Astrocyte (in vitro differentiated cells and primary cell): ENCODE data around the gene TIAM2. TPM values are rescaled to one million over a fixed set of nuclear protein-coding genes. Genes with fewer than 3 reads are reported as not detected.
A peak's percentile ranks its signal among the peaks of the same experiment; 100 is the strongest.

Source experiments
- DNase-seq: peaks from one replicate; pipeline ENCODE4 v3.0.0-alpha.2; 2010; ENCODE audit warnings: low read depth
- FAIRE-seq: peaks from 2 replicates; lab custom pipeline; 2011; peaks lifted over from hg19 to GRCh38; lab: Jason Lieb, UNC
- H2AFZ ChIP-seq: 2 replicates; pipeline ENCODE4 v1.6.0; 2012; ENCODE audit warnings: low read depth, low read length, inconsistent platforms
- H3K27ac ChIP-seq: 2 replicates; pipeline ENCODE4 v1.5.1; 2011; ENCODE audit warnings: low read depth, low read length, inconsistent platforms
- H3K27me3 ChIP-seq: 2 replicates; pipeline ENCODE4 v1.6.0; 2011; ENCODE audit warnings: low read length, inconsistent platforms; ENCODE audit not compliant: insufficient read depth
- H3K36me3 ChIP-seq: 2 replicates; pipeline ENCODE4 v1.5.1; 2011; ENCODE audit warnings: low read length, inconsistent platforms; ENCODE audit not compliant: insufficient read depth
- H3K4me1 ChIP-seq: 2 replicates; pipeline ENCODE4 v1.5.1; 2011; ENCODE audit warnings: low read length, inconsistent platforms; ENCODE audit not compliant: insufficient read depth
- H3K4me2 ChIP-seq: 2 replicates; pipeline ENCODE4 v1.6.0; 2012; ENCODE audit warnings: low read length, inconsistent platforms
- H3K4me3 ChIP-seq: 2 replicates; pipeline ENCODE4 v1.5.1; 2011; ENCODE audit warnings: low read depth, mild to moderate bottlenecking, low read length, inconsistent platforms; ENCODE audit not compliant: insufficient read depth
- H3K79me2 ChIP-seq: 2 replicates; pipeline ENCODE4 v1.6.0; 2012; ENCODE audit warnings: mild to moderate bottlenecking, low read length, inconsistent platforms; ENCODE audit not compliant: insufficient read depth
- H3K9ac ChIP-seq: 2 replicates; pipeline ENCODE4 v1.6.0; 2012; ENCODE audit warnings: mild to moderate bottlenecking, low read length, inconsistent platforms
- H3K9me3 ChIP-seq: 2 replicates; pipeline ENCODE4 v1.5.1; 2012; ENCODE audit warnings: low read depth, mild to moderate bottlenecking, low read length, inconsistent platforms; ENCODE audit not compliant: insufficient read depth
- H4K20me1 ChIP-seq: 2 replicates; pipeline ENCODE4 v1.6.0; 2012; ENCODE audit warnings: low read length, inconsistent platforms; ENCODE audit not compliant: insufficient read depth
- H3K27ac Mint-ChIP-seq: one replicate; pipeline ENCODE4 v1.8.0; 2021; ENCODE audit warnings: mild to moderate bottlenecking, mixed read lengths; ENCODE audit not compliant: unreplicated experiment
- H3K27me3 Mint-ChIP-seq: one replicate; pipeline ENCODE4 v1.8.0; 2021; ENCODE audit warnings: low read depth, mixed read lengths; ENCODE audit not compliant: unreplicated experiment
- H3K36me3 Mint-ChIP-seq: one replicate; pipeline ENCODE4 v1.8.0; 2021; ENCODE audit warnings: low read depth, mixed read lengths; ENCODE audit not compliant: unreplicated experiment
- H3K4me1 Mint-ChIP-seq: one replicate; pipeline ENCODE4 v1.8.0; 2021; ENCODE audit warnings: low read depth, mixed read lengths; ENCODE audit not compliant: unreplicated experiment
- H3K4me3 Mint-ChIP-seq: one replicate; pipeline ENCODE4 v1.8.0; 2021; ENCODE audit warnings: mild to moderate bottlenecking, moderate library complexity, mixed read lengths; ENCODE audit not compliant: unreplicated experiment
- H3K9me3 Mint-ChIP-seq: one replicate; pipeline ENCODE4 v1.8.0; 2021; ENCODE audit warnings: mild to moderate bottlenecking, mixed read lengths; ENCODE audit not compliant: unreplicated experiment
- EZH2 ChIP-seq: IDR thresholded peaks from 2 replicates; pipeline ENCODE4 v1.6.1; 2012; ENCODE audit warnings: mild to moderate bottlenecking, low read length, inconsistent platforms; ENCODE audit not compliant: insufficient read depth
- total RNA-seq: library from RNA; stranded (reverse); gene quantifications from 2 replicates; pipeline ENCODE4 v1.2.1, GENCODE V29; 2021
- TF ChIP-seq, protein P1 (sequence below): IDR thresholded peaks from 2 replicates; pipeline ENCODE4 v1.5.1; 2011; ENCODE audit warnings: low read depth, mild to moderate bottlenecking, inconsistent platforms, low read length, moderate library complexity; ENCODE audit not compliant: insufficient read depth

Gene TIAM2
- total RNA-seq, 1 donor from 2014 or later = 23.6 TPM

- TF ChIP-seq, protein P1, sequence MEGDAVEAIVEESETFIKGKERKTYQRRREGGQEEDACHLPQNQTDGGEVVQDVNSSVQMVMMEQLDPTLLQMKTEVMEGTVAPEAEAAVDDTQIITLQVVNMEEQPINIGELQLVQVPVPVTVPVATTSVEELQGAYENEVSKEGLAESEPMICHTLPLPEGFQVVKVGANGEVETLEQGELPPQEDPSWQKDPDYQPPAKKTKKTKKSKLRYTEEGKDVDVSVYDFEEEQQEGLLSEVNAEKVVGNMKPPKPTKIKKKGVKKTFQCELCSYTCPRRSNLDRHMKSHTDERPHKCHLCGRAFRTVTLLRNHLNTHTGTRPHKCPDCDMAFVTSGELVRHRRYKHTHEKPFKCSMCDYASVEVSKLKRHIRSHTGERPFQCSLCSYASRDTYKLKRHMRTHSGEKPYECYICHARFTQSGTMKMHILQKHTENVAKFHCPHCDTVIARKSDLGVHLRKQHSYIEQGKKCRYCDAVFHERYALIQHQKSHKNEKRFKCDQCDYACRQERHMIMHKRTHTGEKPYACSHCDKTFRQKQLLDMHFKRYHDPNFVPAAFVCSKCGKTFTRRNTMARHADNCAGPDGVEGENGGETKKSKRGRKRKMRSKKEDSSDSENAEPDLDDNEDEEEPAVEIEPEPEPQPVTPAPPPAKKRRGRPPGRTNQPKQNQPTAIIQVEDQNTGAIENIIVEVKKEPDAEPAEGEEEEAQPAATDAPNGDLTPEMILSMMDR = no peak
- no peak for TF ChIP-seq EZH2
- H3K27me3 ChIP-seq = no peaks in the 10 kb centered on the region
- DNase-seq (no peak), FAIRE-seq (no peak)
- H3K36me3 Mint-ChIP-seq = peaks cover 6% of the 10 kb centered on the region
- no peak overlapping the region for H3K4me3 Mint-ChIP-seq
- no peaks in the 10 kb centered on the region for H3K4me1 ChIP-seq
- no peaks in the 10 kb centered on the region for H3K9me3 Mint-ChIP-seq
- no peaks in the 10 kb centered on the region for H3K79me2 ChIP-seq
- H4K20me1 ChIP-seq = no peaks in the 10 kb centered on the region
- no peak overlapping the region for H3K4me3 ChIP-seq
- no peaks in the 10 kb centered on the region for H3K9me3 ChIP-seq
- H3K4me2 ChIP-seq = no peak overlapping the region
- H3K27me3 Mint-ChIP-seq = no peaks in the 10 kb centered on the region
- H3K27ac Mint-ChIP-seq = no peak overlapping the region
- H3K36me3 ChIP-seq = no peaks in the 10 kb centered on the region
- no peak overlapping the region for H3K27ac ChIP-seq
- H2AFZ ChIP-seq = no peak overlapping the region
- H3K9ac ChIP-seq = no peak overlapping the region
- H3K4me1 Mint-ChIP-seq = peaks cover 8% of the 10 kb centered on the region
These were observed 41.8 kb downstream of the TIAM2 start for GRCh38 chr6:155036907-155037306.

DNA sequence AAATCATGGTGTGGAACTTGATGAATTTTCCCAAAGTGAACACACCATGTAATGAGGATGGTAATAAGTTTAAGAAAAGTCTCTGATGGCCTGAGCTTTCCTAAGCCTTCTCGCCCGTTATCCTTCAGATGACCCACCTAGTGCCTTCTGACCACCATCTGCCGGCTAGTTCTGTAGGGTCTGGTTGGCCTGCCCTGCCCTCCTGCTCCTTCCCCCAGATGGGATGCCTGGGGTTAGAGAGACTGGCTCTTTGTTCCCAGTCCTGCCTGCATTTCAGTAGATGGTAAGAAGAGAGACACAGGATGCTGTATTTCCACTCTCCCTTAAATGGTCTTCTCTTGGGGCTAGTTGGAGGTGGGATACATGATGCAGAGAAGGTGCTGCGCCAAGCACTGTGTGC, 43.0 kb downstream of the TIAM2 start:
- H3K4me2 ChIP-seq = no peak overlapping the region
- no peaks in the 10 kb centered on the region for H4K20me1 ChIP-seq
- Mint-ChIP-seq H3K27ac (peak overlapping the region; percentile 17), H3K9me3 (no peaks in the 10 kb centered on the region), H3K4me1 (peaks cover 12% of the 10 kb centered on the region), H3K4me3 (no peak overlapping the region), H3K27me3 (no peaks in the 10 kb centered on the region), H3K36me3 (peaks cover 4% of the 10 kb centered on the region)
- no peaks in the 10 kb centered on the region for H3K27me3 ChIP-seq
- no peak for TF ChIP-seq EZH2
- TF ChIP-seq, protein P1 = no peak
- H3K9me3 ChIP-seq = no peaks in the 10 kb centered on the region
- no peak overlapping the region for H3K4me3 ChIP-seq
- no peak overlapping the region for H2AFZ ChIP-seq
- H3K36me3 ChIP-seq = no peaks in the 10 kb centered on the region
- H3K4me1 ChIP-seq = no peaks in the 10 kb centered on the region
- FAIRE-seq (no peak), DNase-seq (no peak)
- no peak overlapping the region for H3K9ac ChIP-seq
- H3K79me2 ChIP-seq = no peaks in the 10 kb centered on the region
- H3K27ac ChIP-seq = no peak overlapping the region

DNA sequence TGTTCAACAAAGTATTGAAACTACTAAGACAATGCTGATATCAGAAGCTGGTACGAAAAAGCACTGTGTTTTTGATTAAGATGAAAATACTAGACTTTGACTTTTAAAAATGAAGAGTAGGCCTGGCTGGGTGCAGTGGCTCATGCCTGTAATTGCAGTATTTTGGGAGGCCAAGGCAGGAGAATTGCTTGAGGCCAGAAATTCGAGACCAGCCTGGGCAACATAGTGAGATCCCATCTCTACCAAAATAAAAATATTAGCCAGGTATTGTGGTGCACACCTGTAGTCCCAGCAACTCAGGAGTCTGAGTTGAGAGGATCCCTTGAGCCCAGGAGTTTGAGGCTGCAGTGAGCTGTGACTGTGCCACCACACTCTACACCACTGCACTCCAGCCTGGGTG, 43.4 kb downstream of the TIAM2 start:
- H3K36me3 Mint-ChIP-seq = peaks cover 4% of the 10 kb centered on the region
- Histone ChIP-seq H3K27ac (no peak overlapping the region), H3K36me3 (no peaks in the 10 kb centered on the region), H3K27me3 (no peaks in the 10 kb centered on the region), H3K4me2 (no peak overlapping the region), H3K4me3 (no peak overlapping the region), H3K9ac (no peak overlapping the region), H2AFZ (no peak overlapping the region), H4K20me1 (no peaks in the 10 kb centered on the region), H3K4me1 (no peaks in the 10 kb centered on the region), H3K79me2 (no peaks in the 10 kb centered on the region), H3K9me3 (no peaks in the 10 kb centered on the region)
- DNase-seq (no peak), FAIRE-seq (no peak)
- no peak overlapping the region for H3K27ac Mint-ChIP-seq
- no peak for TF ChIP-seq EZH2
- H3K4me1 Mint-ChIP-seq = peaks cover 12% of the 10 kb centered on the region
- H3K9me3 Mint-ChIP-seq = no peaks in the 10 kb centered on the region
- no peak overlapping the region for H3K4me3 Mint-ChIP-seq
- no peaks in the 10 kb centered on the region for H3K27me3 Mint-ChIP-seq
